ENCODE results near the gene STAT3. TPM values are rescaled to one million over a fixed set of nuclear protein-coding genes. Genes with fewer than 3 reads are reported as not detected.

Gene STAT3
- total and polyA plus RNA-seq, 2 of the 13 experiments (the other 11 are each of a cell fraction or from before 2014, with no cell fraction given): 61.8 to 62.4 TPM

GRCh38 chr17:42389135-42389417 is 834 bp upstream of the STAT3 start (continued):
- TF ChIP-seq MED13 (CRISPR knock-in tag; IDR thresholded peaks at IDR 0.05) (no peak), XBP1 (CRISPR knock-in tag; IDR thresholded peaks at IDR 0.05) (0 out of 2 replicates have a peak, but pooled peaks have one; percentile 9), FUBP1 (CRISPR knock-in tag; IDR thresholded peaks at IDR 0.05; ENCODE audit: borderline replicate concordance) (0 out of 2 replicates have a peak, but pooled peaks have one; percentile 85), BCL3 (CRISPR knock-in tag; IDR thresholded peaks at IDR 0.05) (no peak)

GRCh38 chr17:42387661-42388380 is 421 bp downstream of the STAT3 start:
- intact Hi-C loops (cut with micrococcal nuclease; ENCODE audit: unreplicated experiment): no loop called here
- CTCF ChIA-PET (ENCODE audit: low intra/inter-chr PET ratio, low total read pairs): no interaction called here
- TF ChIP-seq ZNF710 (CRISPR knock-in tag; IDR thresholded peaks at IDR 0.05; ENCODE audit: borderline replicate concordance) (0 out of 2 replicates have a peak, but pooled peaks have one; percentile 31), ZBTB10 (CRISPR knock-in tag; IDR thresholded peaks at IDR 0.05; ENCODE audit: borderline replicate concordance) (no peak), POLR2AphosphoS5 (IDR thresholded peaks at IDR 0.05; ENCODE audit: low read depth, low read length) (peak; percentile 63), ZNF75D (CRISPR knock-in tag; IDR thresholded peaks at IDR 0.05; ENCODE audit: borderline replicate concordance) (0 out of 2 replicates have a peak, but pooled peaks have one; percentile 80), ZNF782 (CRISPR knock-in tag; IDR thresholded peaks at IDR 0.05; ENCODE audit: borderline replicate concordance) (no peak), DNMT3B (CRISPR knock-in tag; conservative IDR thresholded peaks at IDR 0.05) (peak; percentile 24; the same call in 1 of the 2 replicates), CENPX (CRISPR knock-in tag; IDR thresholded peaks at IDR 0.05) (no peak), PTBP1 (IDR thresholded peaks at IDR 0.05; ENCODE audit: low read depth, low read length, poor library complexity, severe bottlenecking) (peak; percentile 78), SRY (CRISPR knock-in tag; IDR thresholded peaks at IDR 0.05) (0 out of 2 replicates have a peak, but pooled peaks have one; percentile 12), ZNF296 (CRISPR knock-in tag; conservative IDR thresholded peaks at IDR 0.05) (0 out of 2 replicates have a peak, but pooled peaks have one; percentile 32)

More at GRCh38 chr17:42387661-42388380, 421 bp downstream of the STAT3 start:
- 1% methylated on average over 38 of the region's 62 CpGs for WGBS (ENCODE audit: low lambda C conversion rate)
- POLR2A ChIA-PET: interaction anchor here (0.6 to 3.1 kb wide), 38 partner anchors 9 to 699 kb away, joined by 3 to 57 read pairs (median 4); partner anchors contain the start of genes CAVIN1, CNTD1, COA3 and DNAJC7
- Histone ChIP-seq H3K27me3 (ENCODE audit: control insufficient read depth in 1 of 2, insufficient read depth in 2 of 2, low read length in 2 of 2) (no peaks in the 10 kb centered on the region; a peak in 1 of 5 replicates), H4K20me1 (ENCODE audit: insufficient read depth, low read length) (peaks cover 21% of the 10 kb centered on the region), H2AFZ (ENCODE audit: low read length) (no peak overlapping the region), H3K9me3 (ENCODE audit: low read length) (no peaks in the 10 kb centered on the region), H3K27ac (ENCODE audit: extremely low read length, insufficient read depth, low read length) (peak overlapping the region; percentile 78), H3K36me3 (replicated peaks in 1 of 2; ENCODE audit: control insufficient read depth in 1 of 2, insufficient read depth in 2 of 2, low read length in 2 of 2) (no peaks in the 10 kb centered on the region), H3K4me2 (ENCODE audit: low read depth, low read length) (peak overlapping the region; percentile 74), H3K9ac (ENCODE audit: insufficient read depth, low read depth, low read length) (peak overlapping the region; percentile 93), H3K79me2 (ENCODE audit: insufficient read depth, low read length) (peaks cover 48% of the 10 kb centered on the region), H3K4me1 (ENCODE audit: insufficient read depth, low read length) (peaks cover 69% of the 10 kb centered on the region), H3K4me3 (replicated peaks in 1 of 3; ENCODE audit: insufficient read depth in 1 of 3, low read depth in 2 of 3, low read length in 3 of 3) (peak overlapping the region; percentile 93 to 98 (median 96))
- FAIRE-seq (no peak), DNase-seq (ENCODE audit: low spot score) (no peak), ATAC-seq (peak; percentile 20)
- TSS peak; percentile 64 for BruUV-seq (replicated peaks)
- in situ Hi-C loops (cut with HindIII; ENCODE audit: extremely low pct_ligation_motif_present, low pct_unique_long_range_greater_than_20kb): no loop called here
